T-cell (primary cell): ENCODE data around the gene ST6GALNAC3. TPM values are rescaled to one million over a fixed set of nuclear protein-coding genes. Genes with fewer than 3 reads are reported as not detected.

Experiments used
- ATAC-seq, 4 experiments: fragments of 200-7000 bp in 3 of 4; fragments of 150-1000 bp in 1 of 4; cut with Tn5 transposase; replicated peaks in 1 of 4; 1 replicate in 3 of 4; 2 replicates in 1 of 4; pipeline ENCODE4 v1.10.0; 2021; ENCODE audit warnings: moderate library complexity in 3 of 4, mild to moderate bottlenecking in 2 of 4, moderate number of reproducible peaks in 1 of 4
- CTCF ChIA-PET, 2 donors: fragments of 300-600 bp; sonication (Branson Sonifier 250); formaldehyde crosslinking; loops; one replicate each; lab custom pipeline; 2022; ENCODE audit warnings: antibody characterized with exemption in 2 of 2; lab: Charles Lee
- POLR2A ChIA-PET, 2 donors: fragments of 300-600 bp; sonication (Branson Sonifier 250); formaldehyde crosslinking; loops; one replicate each; lab custom pipeline; 2022; ENCODE audit warnings: antibody characterized with exemption in 2 of 2; lab: Charles Lee
- DNase-seq, 35 experiments: peaks; one replicate each; pipeline versions ENCODE4 v3.0.0 to v3.0.0-alpha.2; 2013 to 2023
- H3K27ac ChIP-seq: one replicate; pipeline ENCODE4 v1.5.1; 2013; ENCODE audit warnings: low read length
- H3K27me3 ChIP-seq, 2 experiments: replicated peaks in 1 of 2; 1 replicate in 1 of 2; 2 replicates in 1 of 2; pipeline versions ENCODE4 v1.6.1 to v1.7.0; 2013; ENCODE audit warnings: low read length in 1 of 2, mixed read lengths in 1 of 2; ENCODE audit not compliant: control insufficient read depth in 2 of 2, insufficient read depth in 2 of 2; ENCODE audit errors: extremely low read depth in 1 of 2
- H3K36me3 ChIP-seq, 2 donors: 1 replicate in 1 of 2; 2 replicates in 1 of 2; pipeline versions ENCODE4 v1.6.1 to v1.7.0; 2013; ENCODE audit warnings: low read length in 1 of 2; ENCODE audit not compliant: control insufficient read depth in 2 of 2, insufficient read depth in 1 of 2; ENCODE audit errors: extremely low read depth in 1 of 2
- H3K4me1 ChIP-seq, 2 experiments: 1 replicate in 1 of 2; 2 replicates in 1 of 2; pipeline versions ENCODE4 v1.6.1 to v1.7.0; 2013; ENCODE audit warnings: low read length in 2 of 2, mixed read lengths in 1 of 2; ENCODE audit not compliant: insufficient read depth in 2 of 2, control insufficient read depth in 1 of 2; ENCODE audit errors: extremely low read depth in 1 of 2
- H3K4me3 ChIP-seq, 2 donors: 1 replicate in 1 of 2; 2 replicates in 1 of 2; pipeline versions ENCODE4 v1.5.1 to v1.7.0; 2013; ENCODE audit warnings: mild to moderate bottlenecking in 2 of 2, low read length in 1 of 2, moderate library complexity in 1 of 2; ENCODE audit not compliant: control insufficient read depth in 1 of 2; ENCODE audit errors: extremely low read depth in 1 of 2
- H3K9me3 ChIP-seq: 2 replicates; pipeline ENCODE4 v1.7.0; 2013
- H3K27ac Mint-ChIP-seq, 2 donors: one replicate each; pipeline ENCODE4 v1.8.0; 2020 to 2021; ENCODE audit warnings: mild to moderate bottlenecking in 2 of 2, mixed read lengths in 2 of 2
- H3K27me3 Mint-ChIP-seq, 2 donors: one replicate each; pipeline ENCODE4 v1.8.0; 2021 to 2022; ENCODE audit warnings: mixed read lengths in 2 of 2
- H3K36me3 Mint-ChIP-seq: one replicate; pipeline ENCODE4 v1.8.0; 2021; ENCODE audit warnings: mixed read lengths
- H3K4me1 Mint-ChIP-seq, 3 donors: one replicate each; pipeline ENCODE4 v1.8.0; 2020 to 2022; ENCODE audit warnings: mixed read lengths in 3 of 3, mild to moderate bottlenecking in 1 of 3
- H3K4me3 Mint-ChIP-seq, 3 donors: one replicate each; pipeline ENCODE4 v1.8.0; 2020 to 2022; ENCODE audit warnings: mild to moderate bottlenecking in 3 of 3, mixed read lengths in 3 of 3, moderate library complexity in 3 of 3
- H3K9me3 Mint-ChIP-seq, 3 donors: one replicate each; pipeline ENCODE4 v1.8.0; 2020 to 2022; ENCODE audit warnings: mixed read lengths in 3 of 3
- WGBS: methylation state at CpG from one replicate; pipeline ENCODE4 v1.1.5; 2013; ENCODE audit warnings: missing lambda C conversion rate; ENCODE audit not compliant: insufficient coverage; 5-methylcytosine and 5-hydroxymethylcytosine counted together
- total RNA-seq, 35 experiments: library from RNA in 6 of 35; stranded (reverse) in 6 of 35; fragments of 120-200 nt in 1 of 35; gene quantifications; one replicate each; pipeline versions ENCODE4 v1.2.1 to v1.2.4 and lab custom pipeline; 2013 to 2026

ST6GALNAC3 gene
- total RNA-seq, 5 donors from 2014 or later (not counting 1 experiment from before 2014, with no cell fraction given): 0.33 to 6.6 (median 1.5) TPM

- H3K27me3 Mint-ChIP-seq: no peaks in the 10 kb centered on the region
- Histone ChIP-seq H3K27ac (no peak overlapping the region), H3K36me3 (no peaks in the 10 kb centered on the region), H3K9me3 (no peaks in the 10 kb centered on the region), H3K4me3 (no peak overlapping the region), H3K27me3 (peaks cover 0 to 3% of the 10 kb centered on the region in 2 experiments), H3K4me1 (no peaks in the 10 kb centered on the region)
- no peak overlapping the region for H3K27ac Mint-ChIP-seq
- ChIA-PET POLR2A (no interaction called here), CTCF (no interaction called here)
- no peaks in the 10 kb centered on the region for H3K9me3 Mint-ChIP-seq
- ATAC-seq (no peak), DNase-seq (no peak)
- no peak overlapping the region for H3K4me3 Mint-ChIP-seq
- no peaks in the 10 kb centered on the region for H3K36me3 Mint-ChIP-seq
- WGBS: no CpG with 5 or more reads among the region's 1 CpG
- H3K4me1 Mint-ChIP-seq: no peaks in the 10 kb centered on the region
Measured at GRCh38 chr1:76554283-76554682, 479.7 kb downstream of the ST6GALNAC3 start.

GRCh38 chr1:76562292-76562691, 487.7 kb downstream of the ST6GALNAC3 start:
- Mint-ChIP-seq H3K4me1 (no peaks in the 10 kb centered on the region), H3K27me3 (no peaks in the 10 kb centered on the region), H3K4me3 (no peak overlapping the region), H3K36me3 (no peaks in the 10 kb centered on the region), H3K27ac (no peak overlapping the region), H3K9me3 (no peaks in the 10 kb centered on the region)
- no peaks in the 10 kb centered on the region for H3K27me3 ChIP-seq
- no peaks in the 10 kb centered on the region for H3K4me1 ChIP-seq
- WGBS: no CpG with 5 or more reads among the region's 2 CpGs
- ChIA-PET CTCF (no interaction called here), POLR2A (interaction anchor here in 1 of 2 donors (0.6 kb wide), 1 partner anchor 12 kb away, joined by 3 read pairs; no protein-coding TSS in a partner anchor)
- DNase-seq (no peak), ATAC-seq (no peak)
- H3K4me3 ChIP-seq: no peak overlapping the region
- H3K36me3 ChIP-seq: no peaks in the 10 kb centered on the region
- no peaks in the 10 kb centered on the region for H3K9me3 ChIP-seq
- no peak overlapping the region for H3K27ac ChIP-seq

- H3K36me3 Mint-ChIP-seq: no peaks in the 10 kb centered on the region
- DNase-seq (no peak), ATAC-seq (no peak)
- H3K4me1 Mint-ChIP-seq: no peaks in the 10 kb centered on the region
- H3K27me3 Mint-ChIP-seq: no peaks in the 10 kb centered on the region
- H3K27me3 ChIP-seq: no peaks in the 10 kb centered on the region
- CTCF ChIA-PET: no interaction called here
- no peak overlapping the region for H3K4me3 Mint-ChIP-seq
- H3K4me3 ChIP-seq: no peak overlapping the region
- no peaks in the 10 kb centered on the region for H3K4me1 ChIP-seq
- no peaks in the 10 kb centered on the region for H3K9me3 Mint-ChIP-seq
- WGBS: 67% methylated on average over 3 of the region's 6 CpGs
- H3K27ac ChIP-seq: no peak overlapping the region
- H3K9me3 ChIP-seq: no peaks in the 10 kb centered on the region
- H3K27ac Mint-ChIP-seq: no peak overlapping the region
- POLR2A ChIA-PET: no interaction called here
- H3K36me3 ChIP-seq: no peaks in the 10 kb centered on the region
Measured at GRCh38 chr1:76568573-76569238, 494.2 kb downstream of the ST6GALNAC3 start.

- H3K27ac ChIP-seq: no peak overlapping the region
- DNase-seq: no peak
- Mint-ChIP-seq H3K4me3 (no peak overlapping the region), H3K36me3 (no peaks in the 10 kb centered on the region), H3K9me3 (no peaks in the 10 kb centered on the region), H3K27ac (no peak overlapping the region), H3K27me3 (no peaks in the 10 kb centered on the region), H3K4me1 (no peaks in the 10 kb centered on the region)
- H3K9me3 ChIP-seq: no peaks in the 10 kb centered on the region
- POLR2A ChIA-PET: no interaction called here
- no peak overlapping the region for H3K4me3 ChIP-seq
- H3K4me1 ChIP-seq: no peaks in the 10 kb centered on the region
- no peaks in the 10 kb centered on the region for H3K27me3 ChIP-seq
- 80% methylated on average over 1 of the region's 2 CpGs for WGBS
- CTCF ChIA-PET: no interaction called here
- no peaks in the 10 kb centered on the region for H3K36me3 ChIP-seq
- no peak for ATAC-seq
Measured at GRCh38 chr1:76571248-76571647, 496.7 kb downstream of the ST6GALNAC3 start.

GRCh38 chr1:76572229-76572628, 497.7 kb downstream of the ST6GALNAC3 start:
- no peak overlapping the region for H3K27ac ChIP-seq

GRCh38 chr1:76576876-76577524, 502.5 kb downstream of the ST6GALNAC3 start:
- CTCF ChIA-PET: no interaction called here

More at GRCh38 chr1:76572229-76572628, 497.7 kb downstream of the ST6GALNAC3 start:
- H3K27ac Mint-ChIP-seq: no peak overlapping the region
- ATAC-seq: no peak
- H3K4me3 Mint-ChIP-seq: no peak overlapping the region
- H3K36me3 Mint-ChIP-seq: no peaks in the 10 kb centered on the region
- no peaks in the 10 kb centered on the region for H3K4me1 Mint-ChIP-seq
- H3K4me1 ChIP-seq: no peaks in the 10 kb centered on the region
- H3K36me3 ChIP-seq: no peaks in the 10 kb centered on the region
- DNase-seq: no peak
- no peaks in the 10 kb centered on the region for H3K9me3 ChIP-seq
- no peaks in the 10 kb centered on the region for H3K27me3 Mint-ChIP-seq
- H3K9me3 Mint-ChIP-seq: no peaks in the 10 kb centered on the region
- ChIA-PET CTCF (no interaction called here), POLR2A (no interaction called here)
- no peaks in the 10 kb centered on the region for H3K27me3 ChIP-seq
- no peak overlapping the region for H3K4me3 ChIP-seq

More at GRCh38 chr1:76576876-76577524, 502.5 kb downstream of the ST6GALNAC3 start:
- Histone ChIP-seq H3K27ac (no peak overlapping the region), H3K4me1 (no peaks in the 10 kb centered on the region), H3K4me3 (no peak overlapping the region), H3K9me3 (no peaks in the 10 kb centered on the region), H3K36me3 (no peaks in the 10 kb centered on the region), H3K27me3 (no peaks in the 10 kb centered on the region)
- Mint-ChIP-seq H3K4me3 (no peak overlapping the region), H3K36me3 (no peaks in the 10 kb centered on the region), H3K4me1 (no peaks in the 10 kb centered on the region), H3K9me3 (no peaks in the 10 kb centered on the region), H3K27me3 (no peaks in the 10 kb centered on the region), H3K27ac (no peak overlapping the region)
- no peak for ATAC-seq
- no peak for DNase-seq
- POLR2A ChIA-PET: no interaction called here
- 100% methylated on average over 1 of the region's 3 CpGs for WGBS
